HG03575 (cell line): ENCODE measurements around the gene CELF2.

ENCODE experiments used
- ATAC-seq: cut with Tn5 transposase; IDR thresholded peaks from one replicate; pipeline ENCODE4 v1.9.1; 2021; ENCODE audit not compliant: unreplicated experiment, insufficient number of reproducible peaks, low FRiP score; ENCODE audit errors: extremely low read depth

Gene CELF2

GRCh38 chr10:11266426-11266825 is 248.8 kb downstream of the CELF2 start:
- ATAC-seq: no peak

- no peak for ATAC-seq
Observed at GRCh38 chr10:11270135-11270857, 252.6 kb downstream of the CELF2 start.

- ATAC-seq: no peak
Observed at GRCh38 chr10:11270858-11271179, 253.1 kb downstream of the CELF2 start.

GRCh38 chr10:11272915-11273389 is 255.3 kb downstream of the CELF2 start:
- peak; percentile 37 for ATAC-seq

GRCh38 chr10:11274452-11274851 is 256.8 kb downstream of the CELF2 start:
- no peak for ATAC-seq

- no peak for ATAC-seq
Observed at GRCh38 chr10:11275651-11276050, 258.0 kb downstream of the CELF2 start.

GRCh38 chr10:11276449-11276990 is 258.8 kb downstream of the CELF2 start:
- no peak for ATAC-seq

GRCh38 chr10:11279314-11279713 is 261.6 kb downstream of the CELF2 start:
- no peak for ATAC-seq

GRCh38 chr10:11280187-11280932 is 262.7 kb downstream of the CELF2 start:
- ATAC-seq: no peak

- no peak for ATAC-seq
Observed at GRCh38 chr10:11282156-11282555, 264.5 kb downstream of the CELF2 start.

GRCh38 chr10:11282661-11283060 is 265.0 kb downstream of the CELF2 start:
- no peak for ATAC-seq

- ATAC-seq: no peak
Observed at GRCh38 chr10:11284291-11285085, 266.8 kb downstream of the CELF2 start.

GRCh38 chr10:11285171-11285570 is 267.5 kb downstream of the CELF2 start:
- ATAC-seq: no peak

GRCh38 chr10:11286261-11286852 is 268.7 kb downstream of the CELF2 start:
- peak; percentile 87 for ATAC-seq

- no peak for ATAC-seq
Observed at GRCh38 chr10:11288302-11288701, 270.6 kb downstream of the CELF2 start.

- ATAC-seq: no peak
Observed at GRCh38 chr10:11290156-11290890, 272.7 kb downstream of the CELF2 start.

- ATAC-seq: no peak
Observed at GRCh38 chr10:11292576-11293302, 275.1 kb downstream of the CELF2 start.

- ATAC-seq: no peak
Observed at GRCh38 chr10:11293332-11293731, 275.7 kb downstream of the CELF2 start.
